Keratinocyte (primary cell): ENCODE data around the gene GADD45GIP1.

Experiments used
- CTCF ChIP-seq, 3 experiments: IDR thresholded peaks in 1 of 3; conservative IDR thresholded peaks in 1 of 3; optimal IDR thresholded peaks in 1 of 3; 2 replicates in 2 of 3; 3 replicates in 1 of 3; pipeline versions ENCODE3 to v1.5.1; 2011; ENCODE audit warnings: low read length in 3 of 3, mild to moderate bottlenecking in 3 of 3, moderate library complexity in 2 of 3, control low read depth in 1 of 3, inconsistent platforms in 1 of 3; ENCODE audit not compliant: insufficient read depth in 2 of 3; ENCODE audit errors: extremely low read depth in 1 of 3
- EZH2 ChIP-seq: IDR thresholded peaks from one replicate; pipeline ENCODE4 v1.6.1; 2012; ENCODE audit warnings: inconsistent platforms, mild to moderate bottlenecking, low read length, moderate library complexity

DNA sequence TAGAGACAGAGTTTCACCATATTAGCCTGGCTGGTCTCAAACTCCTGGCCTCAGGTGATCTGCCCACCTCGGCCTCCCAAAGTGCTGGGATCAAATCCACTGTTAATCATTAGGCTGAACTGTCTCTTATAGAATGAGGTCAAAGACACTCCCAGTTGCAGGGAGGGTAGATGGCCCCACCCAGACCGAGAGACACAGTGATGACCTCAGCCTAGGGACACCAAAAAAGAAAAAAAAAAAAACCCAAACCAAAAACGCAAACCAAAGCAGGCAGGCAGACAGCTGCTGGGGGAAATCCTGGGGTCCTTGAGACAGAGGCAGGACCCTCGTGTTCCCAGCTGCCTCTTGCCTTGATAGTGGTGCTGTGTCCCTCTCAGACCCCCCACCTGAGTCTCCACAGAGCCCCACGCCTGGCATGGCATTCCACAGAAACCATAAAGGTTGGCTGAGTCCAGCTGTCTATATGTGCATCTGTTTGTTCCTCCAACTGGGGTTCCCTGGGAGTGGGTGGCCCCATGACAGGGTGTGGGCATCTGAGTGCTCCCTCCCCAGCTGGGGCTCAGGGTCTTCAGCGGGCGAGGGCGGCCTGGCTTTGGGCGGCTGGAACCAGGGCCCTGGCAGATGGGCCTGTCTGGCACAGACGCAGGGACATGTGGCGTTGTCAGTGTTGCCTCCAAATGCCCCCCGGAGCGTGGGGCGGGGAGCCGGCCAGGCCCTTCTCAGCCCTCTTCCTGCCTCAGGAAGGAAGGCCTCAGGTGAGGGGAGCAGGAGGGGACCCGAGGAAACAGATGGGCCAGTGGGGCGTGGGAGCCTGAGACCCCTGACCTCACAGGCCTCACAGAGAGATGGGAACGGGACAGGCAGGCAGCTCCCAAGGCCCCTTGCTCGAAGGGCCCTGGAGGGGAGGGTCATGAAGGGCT lies 17.5 kb upstream of the GADD45GIP1 start:
- no peak for TF ChIP-seq EZH2
- TF ChIP-seq CTCF (optimal IDR thresholded peaks at IDR 0.05 in 1 of 3, IDR thresholded peaks at IDR 0.05 in 1 of 3, conservative IDR thresholded peaks at IDR 0.05 in 1 of 3; ENCODE audit: extremely low read depth in 1 of 3, insufficient read depth in 2 of 3, low read length in 3 of 3) = no peak
